ENCODE data around the gene GEN1. TPM values are rescaled to one million over a fixed set of nuclear protein-coding genes. Genes with fewer than 3 reads are reported as not detected.

The GEN1 gene
- total RNA-seq, 2 experiments from 2014 or later = 21.9 to 25.4 TPM

GRCh38 chr2:17830053-17831034 lies 76.4 kb downstream of the GEN1 start:
- no peaks in the 10 kb centered on the region for H3K4me1 Mint-ChIP-seq
- no peak overlapping the region for H3K4me3 Mint-ChIP-seq
- no peaks in the 10 kb centered on the region for H3K36me3 Mint-ChIP-seq (ENCODE audit: low read depth)
- intact Hi-C loops (cut with DNase I, micrococcal nuclease) = loop anchor here (1.0 to 2.0 kb wide), 2 partner anchors 111 to 112 kb away; no protein-coding TSS in a partner anchor
- POLR2A ChIA-PET = no interaction called here
- DNase-seq (peak; percentile 72), ATAC-seq (peak; percentile 84)
- H3K27ac Mint-ChIP-seq = no peak overlapping the region
- CTCF ChIA-PET = interaction anchor here (0.6 to 2.0 kb wide), 9 partner anchors 9 to 178 kb away, joined by 3 to 4 read pairs (median 3); partner anchors contain the start of gene SMC6
- peaks cover 35% of the 10 kb centered on the region for H3K27me3 Mint-ChIP-seq
- no peaks in the 10 kb centered on the region for H3K9me3 Mint-ChIP-seq (ENCODE audit: low read depth)

GRCh38 chr2:17835516-17835915 lies 81.6 kb downstream of the GEN1 start:
- CTCF ChIA-PET = no interaction called here
- peaks cover 18% of the 10 kb centered on the region for H3K27me3 Mint-ChIP-seq
- no peaks in the 10 kb centered on the region for H3K9me3 Mint-ChIP-seq (ENCODE audit: low read depth)
- no peak for ATAC-seq
- intact Hi-C loops (cut with DNase I, micrococcal nuclease) = no loop called here
- no peak overlapping the region for H3K27ac Mint-ChIP-seq
- POLR2A ChIA-PET = no interaction called here
- no peak for DNase-seq
- H3K36me3 Mint-ChIP-seq (ENCODE audit: low read depth) = no peaks in the 10 kb centered on the region
- no peak overlapping the region for H3K4me3 Mint-ChIP-seq
- no peaks in the 10 kb centered on the region for H3K4me1 Mint-ChIP-seq

Other genes with a start within 250 kb of the GEN1 start
- not detected for gene RAD51AP2, start 235.7 kb upstream of the GEN1 start, total RNA-seq
- not detected for gene VSNL1, start 213.4 kb upstream of the GEN1 start, total RNA-seq
- 10 to 100 TPM; 25.4 to 26.3 TPM for gene SMC6, start 328 bp upstream of the GEN1 start, total RNA-seq
- not detected for gene MSGN1, start 62.3 kb downstream of the GEN1 start, total RNA-seq
- gene KCNS3, start 124.5 kb downstream of the GEN1 start, total RNA-seq = under 1 TPM; 0.07 to 0.11 TPM

Data from activated CD4-positive, alpha-beta T cell treated with anti-CD3 and anti-CD28 coated beads for 36 hours (primary cell).